ENCODE data around the gene RBM26.
"Not testable (repeated sequence)": the region's sequence is repeated elsewhere in the genome, so short reads cannot be mapped to it uniquely, and the experiment has no call there.

RBM26 gene

DNA sequence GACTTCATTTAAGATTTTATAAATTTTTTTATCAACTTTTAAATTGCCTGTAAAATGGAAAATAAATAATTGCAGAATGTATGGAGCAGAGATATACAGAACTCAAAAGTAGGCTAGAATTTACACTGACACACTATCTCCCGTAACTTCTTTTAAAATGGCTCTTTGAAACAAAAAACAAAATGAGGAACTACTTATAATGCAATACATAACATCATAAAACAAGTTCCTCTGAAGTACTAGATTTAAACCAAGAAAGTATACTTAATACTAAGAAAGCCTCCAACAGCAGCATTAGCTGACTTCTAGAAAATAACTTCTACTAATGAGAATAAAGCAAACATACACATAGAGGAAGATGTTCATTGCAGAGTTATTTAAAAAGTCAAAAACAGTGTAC is 17.0 kb downstream of the RBM26 start:
- intact Hi-C loops (cut with DNase I): no loop called here

DNA sequence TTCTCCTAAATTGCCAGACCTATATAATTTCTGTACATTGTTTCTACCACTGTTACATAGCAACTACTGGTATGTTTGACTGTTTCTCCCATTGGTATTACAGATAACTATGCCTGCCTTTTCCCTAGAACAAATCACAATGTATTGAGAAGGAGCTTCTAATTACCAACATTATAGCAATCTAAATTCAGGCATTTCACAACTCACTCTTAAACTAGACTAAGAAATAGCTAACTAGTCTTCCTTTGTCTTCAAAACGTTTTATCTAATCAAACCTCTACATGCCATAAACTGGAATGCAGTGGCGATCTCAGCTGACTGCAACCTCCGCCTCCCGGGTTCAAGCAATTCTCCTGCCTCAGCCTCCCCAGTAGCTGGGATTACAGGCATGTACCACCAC is 18.2 kb downstream of the RBM26 start:
- intact Hi-C loops (cut with DNase I): no loop called here
- DNase-seq: no peak

More for the DNA sequence above, 17.0 kb downstream of the RBM26 start:
- no peak for DNase-seq

DNA sequence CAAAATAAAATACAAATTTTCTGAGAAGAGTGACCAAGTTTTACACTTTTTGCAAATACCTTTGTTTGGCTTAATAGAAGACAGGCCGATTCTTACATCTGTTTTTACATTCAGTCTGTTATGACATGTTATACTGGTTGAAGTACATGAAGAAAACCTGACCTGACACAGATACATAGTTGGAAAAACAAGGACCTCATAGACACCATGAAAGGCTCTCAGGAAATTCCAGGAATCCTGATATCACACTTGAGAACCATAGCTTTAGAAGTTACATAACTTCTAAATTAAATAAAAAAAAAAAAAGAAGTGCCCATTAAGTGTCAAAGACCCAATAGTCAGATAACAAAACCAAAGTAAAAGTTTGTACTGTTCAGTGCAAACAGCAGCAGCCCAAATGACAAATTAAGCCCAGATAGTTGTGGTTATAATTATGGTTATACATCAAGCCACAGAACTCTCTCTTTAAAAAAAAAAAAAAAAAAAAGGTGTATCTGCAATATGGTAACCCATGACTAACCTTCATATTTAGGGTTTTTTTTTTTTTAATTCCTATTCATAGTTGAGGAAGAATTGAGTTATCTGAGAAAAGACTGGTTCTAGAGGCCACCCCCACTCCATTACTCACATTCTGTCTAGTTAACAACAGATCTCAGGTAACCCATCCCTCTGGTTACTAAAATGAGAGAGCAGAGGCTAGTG is 19.8 kb downstream of the RBM26 start:
- intact Hi-C loops (cut with DNase I): no loop called here
- DNase-seq: no peak

DNA sequence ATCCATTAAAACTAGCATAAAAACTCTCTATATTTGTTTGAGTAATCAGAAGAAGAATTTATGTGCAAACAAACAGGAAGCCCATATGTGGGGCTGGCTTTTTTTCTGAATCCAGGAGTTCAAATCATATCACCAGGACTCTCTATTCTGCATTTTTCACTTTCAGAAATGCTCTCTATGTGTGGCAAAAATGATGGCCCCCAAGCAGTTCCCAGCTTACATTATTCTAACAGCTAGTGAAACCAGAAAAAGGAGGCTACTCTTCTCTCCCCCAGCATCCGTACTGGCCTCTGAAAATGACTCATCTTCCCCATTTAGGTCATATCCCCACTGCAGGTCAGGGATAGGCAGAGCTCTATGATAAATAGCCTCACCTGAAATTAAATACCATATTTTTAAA is 20.4 kb downstream of the RBM26 start:
- intact Hi-C loops (cut with DNase I): no loop called here
- no peak for DNase-seq

DNA sequence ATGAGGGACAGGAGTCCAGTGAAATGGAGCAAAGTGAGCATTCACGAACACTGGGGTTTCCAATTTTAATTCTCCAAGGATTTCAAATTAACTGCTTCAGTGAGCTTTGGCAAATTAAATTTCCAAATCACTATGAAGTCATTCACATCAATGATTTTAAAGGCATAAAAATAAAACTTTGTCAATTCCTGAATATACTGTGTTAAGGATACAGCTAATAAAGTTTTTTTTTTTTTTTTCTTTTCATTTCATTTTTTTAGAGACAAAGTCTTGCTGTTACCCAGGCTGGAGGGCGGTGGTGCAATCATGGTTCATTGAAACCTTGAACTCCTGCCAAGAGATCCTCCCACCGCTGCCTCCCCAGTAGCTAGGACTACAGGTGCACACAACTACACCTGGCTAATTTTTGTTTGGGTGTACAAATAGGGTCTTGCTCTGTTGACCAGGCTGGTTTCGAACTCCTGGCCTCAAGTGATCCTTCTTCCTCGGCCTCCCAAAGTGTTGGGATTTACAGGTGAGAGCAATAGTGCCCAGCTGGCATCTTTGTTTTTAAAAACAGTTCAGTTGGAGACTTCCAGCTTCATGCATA is 21.9 kb downstream of the RBM26 start:
- DNase-seq: no peak

DNA sequence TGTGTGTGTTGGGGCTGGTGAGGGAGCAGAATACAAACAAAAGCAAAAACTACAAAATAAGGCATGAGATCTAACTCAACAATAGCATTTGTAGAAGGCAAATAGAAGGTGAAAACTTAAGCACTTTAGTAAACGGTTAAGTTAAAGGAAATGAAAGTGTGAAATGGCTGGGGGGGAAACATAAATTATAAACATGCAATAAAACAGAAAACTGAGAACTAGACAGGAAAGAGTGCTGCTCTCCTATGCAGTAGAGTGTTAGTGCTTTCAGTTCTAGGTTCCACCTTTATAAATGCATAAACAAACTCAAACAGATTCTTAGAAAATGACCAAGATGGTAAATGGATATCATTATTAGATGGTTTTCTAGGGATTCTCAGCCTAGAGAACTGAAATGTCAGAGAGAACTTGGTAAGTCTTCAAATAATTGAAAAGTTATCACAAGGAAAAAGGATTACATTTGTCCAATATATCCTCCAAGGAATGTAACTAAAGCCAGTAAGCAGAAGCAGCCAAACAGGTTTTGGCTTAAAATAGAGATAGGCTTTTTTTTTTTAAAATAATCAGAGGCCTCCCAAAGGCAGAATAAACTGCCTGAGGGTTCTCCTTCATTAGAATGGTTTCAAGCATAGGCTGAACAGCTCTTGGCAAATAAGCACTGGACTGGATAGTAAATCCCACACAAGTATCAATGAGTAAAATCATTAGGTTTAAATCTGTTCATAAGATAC is 23.3 kb downstream of the RBM26 start:
- no peak for DNase-seq
- intact Hi-C loops (cut with DNase I): no loop called here

More for the DNA sequence above, 21.9 kb downstream of the RBM26 start:
- intact Hi-C loops (cut with DNase I): no loop called here

DNA sequence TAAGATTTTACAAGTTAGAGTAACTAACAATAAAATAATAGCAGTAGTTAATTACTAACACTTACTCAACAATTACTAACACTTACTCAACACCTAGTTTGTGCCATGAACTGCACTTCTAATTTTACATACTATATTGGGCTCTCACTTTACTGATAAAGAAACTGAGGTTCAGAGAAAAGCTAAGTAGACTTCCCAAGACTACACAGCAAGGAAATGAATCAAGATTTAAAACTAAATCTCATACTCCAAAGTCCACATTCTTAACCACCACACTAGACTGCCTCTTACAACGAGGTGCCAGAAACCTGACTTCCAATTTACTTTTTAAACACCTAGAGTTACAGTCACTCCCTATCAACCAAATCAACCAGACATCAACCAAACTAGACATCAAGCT is 25.1 kb downstream of the RBM26 start:
- DNase-seq: no peak
- intact Hi-C loops (cut with DNase I): no loop called here

DNA sequence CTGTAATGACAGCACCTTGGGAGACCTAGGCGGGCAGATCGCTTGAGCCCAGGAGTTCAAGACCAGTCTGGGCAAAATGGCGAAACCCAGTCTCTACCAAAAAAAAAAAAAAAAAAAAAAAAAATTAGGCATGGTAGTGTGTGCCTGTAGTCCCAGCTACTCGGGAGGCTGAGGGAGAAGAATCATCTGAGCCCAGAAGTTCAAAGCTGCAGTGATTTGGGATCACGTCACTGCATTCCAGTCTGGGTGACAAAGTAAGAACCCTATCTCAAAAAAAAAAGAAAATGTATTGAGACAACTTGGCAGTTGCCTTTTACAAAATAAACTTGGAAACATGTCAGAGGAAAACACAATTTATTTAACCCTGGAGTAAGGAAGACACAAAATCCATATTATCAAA is 26.8 kb downstream of the RBM26 start:
- intact Hi-C loops (cut with DNase I): no loop called here
- no peak for DNase-seq

DNA sequence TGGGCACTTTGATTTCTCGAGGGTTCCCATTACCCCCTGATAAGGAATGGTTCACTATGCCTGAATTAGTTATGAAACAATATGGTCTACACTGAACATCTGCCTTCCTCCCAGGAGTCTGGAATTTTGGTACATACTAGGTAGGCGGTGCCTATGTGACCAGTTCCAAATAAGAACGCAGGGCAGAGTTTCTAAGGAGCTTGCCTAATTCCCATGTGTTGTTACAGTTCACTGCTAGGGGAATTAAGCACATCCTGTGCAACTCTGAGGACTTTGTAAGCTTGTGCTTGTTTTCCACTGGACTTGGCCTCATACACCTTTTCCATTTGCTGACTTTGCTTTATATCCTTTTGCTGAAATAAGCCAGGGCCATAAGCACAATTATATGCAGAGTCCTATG is 29.2 kb downstream of the RBM26 start:
- no peak for DNase-seq
- intact Hi-C loops (cut with DNase I): no loop called here

DNA sequence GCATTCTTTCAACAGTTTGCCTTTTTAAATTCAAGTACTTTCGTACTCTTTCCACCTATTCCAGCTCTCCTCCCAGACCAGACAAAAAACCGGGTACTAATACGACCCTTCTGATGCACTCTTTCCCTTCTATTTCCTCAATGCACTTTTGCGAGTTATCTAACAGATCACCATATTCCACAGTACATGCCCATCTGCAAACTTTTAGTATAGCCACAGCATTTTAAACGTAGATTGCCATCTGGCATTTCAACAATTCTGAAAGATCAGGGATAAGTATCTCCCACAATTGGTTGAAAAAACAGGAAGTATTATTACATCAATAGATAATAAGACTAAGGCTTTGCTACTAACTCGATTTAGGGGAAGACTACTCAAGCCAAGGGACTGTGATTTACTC is 31.5 kb downstream of the RBM26 start:
- no peak for DNase-seq
- intact Hi-C loops (cut with DNase I): no loop called here

DNA sequence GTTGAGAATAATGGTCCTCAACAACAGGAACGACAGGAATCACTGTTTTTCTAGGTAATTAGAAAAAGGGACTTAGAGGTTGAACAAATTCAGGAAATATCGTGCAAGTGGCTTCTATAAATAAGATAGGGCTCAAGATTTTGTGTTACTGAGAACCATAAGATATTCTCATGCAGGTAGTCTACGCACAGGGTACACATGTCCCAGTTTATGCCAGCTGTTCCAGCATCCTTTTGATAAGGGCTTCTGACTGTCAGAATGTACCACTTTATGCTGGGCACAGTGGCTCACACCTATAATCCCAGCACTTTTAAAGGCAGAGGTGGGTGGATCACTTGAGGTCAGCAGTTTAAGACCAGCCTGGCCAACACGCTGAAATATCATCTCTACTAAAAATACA is 32.1 kb downstream of the RBM26 start:
- no peak for DNase-seq
- intact Hi-C loops (cut with DNase I): no loop called here

DNA sequence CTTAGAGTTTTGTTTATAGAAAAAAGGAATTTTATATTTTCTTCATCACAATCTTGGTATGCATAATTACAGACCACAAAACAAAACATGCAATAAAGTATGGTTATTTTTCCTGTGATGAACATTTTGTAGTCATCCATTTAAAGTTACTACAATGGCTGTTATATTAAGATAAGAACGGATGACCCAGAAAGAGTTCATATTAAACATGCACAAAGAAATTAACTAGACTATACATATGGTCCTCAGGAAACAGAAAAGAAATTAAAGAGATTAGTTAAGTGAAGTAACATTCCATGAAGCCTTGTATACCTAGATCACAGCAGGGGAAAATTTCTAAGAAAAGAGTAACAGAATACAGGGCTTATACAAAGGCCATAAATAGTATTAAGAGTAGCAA is 36.8 kb downstream of the RBM26 start:
- no peak for DNase-seq
- intact Hi-C loops (cut with DNase I): no loop called here

DNA sequence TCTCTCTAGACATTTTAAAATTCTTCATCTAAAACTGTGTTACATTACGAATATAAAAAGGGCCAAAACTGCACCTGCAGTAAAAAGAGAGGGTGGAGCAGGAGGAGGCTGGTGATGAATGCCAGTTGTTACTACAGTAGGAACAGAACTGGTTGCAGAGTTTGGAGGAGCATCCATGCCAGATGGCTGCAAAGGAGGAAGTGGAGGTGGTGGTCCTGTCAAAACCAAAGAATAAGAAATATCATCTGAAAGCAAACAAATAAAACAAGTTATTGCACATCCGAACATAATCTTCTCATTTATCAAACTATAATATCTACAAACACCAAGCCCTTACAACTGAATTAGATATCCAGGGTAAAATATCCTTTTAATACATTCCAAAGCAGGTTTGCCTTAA is 40.1 kb downstream of the RBM26 start:
- peak in 1 of 10 donors; percentile 55 for DNase-seq
- intact Hi-C loops (cut with DNase I): no loop called here

DNA sequence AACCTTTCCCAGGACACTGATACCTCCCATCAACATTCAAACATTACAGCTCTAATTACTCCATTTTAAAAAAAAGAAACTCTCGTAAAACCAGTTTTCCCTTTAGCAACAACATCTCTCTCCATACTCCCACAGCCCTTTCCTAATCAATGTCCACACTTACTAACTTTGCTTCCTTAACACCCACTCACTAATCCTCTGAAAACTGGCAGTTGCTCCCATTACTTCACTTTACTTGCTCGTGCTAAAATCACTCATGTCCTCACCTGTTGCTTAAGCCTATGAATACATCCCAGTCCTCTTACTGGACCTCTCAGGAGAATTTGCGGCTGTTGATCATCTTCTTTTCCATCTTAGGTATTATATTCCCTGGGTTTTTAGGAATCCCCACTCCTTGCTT is 44.8 kb downstream of the RBM26 start:
- no peak for DNase-seq
- intact Hi-C loops (cut with DNase I): no loop called here

DNA sequence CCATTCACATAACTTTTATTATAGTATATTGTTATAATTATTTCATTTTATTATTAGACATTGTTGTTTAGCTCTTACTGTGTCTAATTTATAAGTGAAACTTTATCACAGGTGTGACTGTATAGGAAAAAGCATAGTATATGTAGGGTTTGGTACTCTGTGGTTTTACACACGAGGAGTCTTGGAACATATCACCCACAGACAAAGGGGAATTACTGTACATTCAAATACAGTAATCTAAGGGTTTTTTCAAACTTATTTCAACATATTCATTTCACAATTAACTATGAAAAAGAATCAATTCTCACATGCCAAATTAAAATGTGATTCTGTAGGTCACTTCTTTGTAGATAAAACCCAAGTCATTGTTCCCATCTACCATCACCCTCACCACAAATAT is 46.0 kb downstream of the RBM26 start:
- intact Hi-C loops (cut with DNase I): no loop called here
- DNase-seq: no peak

DNA sequence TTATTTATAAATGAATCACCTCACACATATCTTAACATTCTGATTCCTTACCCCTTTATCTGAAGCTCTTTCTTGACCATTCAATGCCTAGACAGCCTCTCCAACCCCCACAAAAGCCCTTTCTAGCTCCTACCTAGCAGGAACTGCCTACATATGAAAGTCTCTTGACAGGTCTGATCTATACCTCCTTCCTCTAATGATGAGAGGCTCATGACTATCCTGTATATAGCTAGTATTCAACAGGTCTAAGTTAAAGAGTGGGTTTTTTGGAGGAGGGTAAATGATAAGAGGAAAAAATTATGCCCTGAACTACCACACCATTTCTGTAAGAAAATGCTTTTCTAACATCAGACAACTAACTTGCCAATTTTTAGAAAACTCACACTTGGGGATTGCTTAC is 47.0 kb downstream of the RBM26 start:
- intact Hi-C loops (cut with DNase I): no loop called here

DNA sequence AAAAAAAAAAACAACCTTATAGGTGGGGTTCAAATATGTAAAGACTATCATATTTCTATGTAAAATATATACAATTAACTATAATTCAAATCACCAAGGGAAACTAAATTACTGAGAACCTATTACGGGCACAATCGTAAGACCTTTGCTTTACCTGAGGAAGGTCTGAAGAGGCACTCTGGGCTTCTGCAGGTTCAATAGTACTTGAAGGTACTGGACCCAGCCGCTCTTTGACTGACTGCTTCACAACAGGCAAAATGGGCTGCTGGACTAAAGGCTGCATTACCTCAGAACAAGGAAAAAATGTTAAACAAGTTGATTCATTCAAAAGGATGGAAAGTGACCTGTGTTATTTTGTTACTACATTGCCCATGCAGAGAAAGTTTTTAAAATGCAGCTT is 51.8 kb downstream of the RBM26 start:
- intact Hi-C loops (cut with DNase I): no loop called here
- DNase-seq: no peak

More for the DNA sequence above, 47.0 kb downstream of the RBM26 start:
- no peak for DNase-seq

DNA sequence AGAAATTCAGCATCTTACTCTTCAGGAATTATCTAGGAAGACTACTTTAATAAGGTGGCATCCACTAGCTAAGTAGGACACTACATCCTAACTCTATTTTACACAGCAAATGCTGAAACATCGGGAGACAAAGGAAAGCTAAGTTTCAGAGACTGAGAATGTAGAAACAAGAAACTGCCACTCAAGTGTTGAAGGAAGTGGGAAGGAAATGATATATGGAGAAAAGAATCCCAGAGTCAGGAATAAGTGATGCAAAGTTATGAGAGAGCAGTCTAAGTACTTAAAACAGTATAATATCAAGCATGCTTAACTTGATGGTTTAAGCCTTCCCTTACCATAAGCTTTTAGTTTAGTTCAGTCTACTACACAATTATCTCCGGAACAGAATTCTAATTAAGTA is 52.4 kb downstream of the RBM26 start:
- intact Hi-C loops (cut with DNase I): no loop called here

DNA sequence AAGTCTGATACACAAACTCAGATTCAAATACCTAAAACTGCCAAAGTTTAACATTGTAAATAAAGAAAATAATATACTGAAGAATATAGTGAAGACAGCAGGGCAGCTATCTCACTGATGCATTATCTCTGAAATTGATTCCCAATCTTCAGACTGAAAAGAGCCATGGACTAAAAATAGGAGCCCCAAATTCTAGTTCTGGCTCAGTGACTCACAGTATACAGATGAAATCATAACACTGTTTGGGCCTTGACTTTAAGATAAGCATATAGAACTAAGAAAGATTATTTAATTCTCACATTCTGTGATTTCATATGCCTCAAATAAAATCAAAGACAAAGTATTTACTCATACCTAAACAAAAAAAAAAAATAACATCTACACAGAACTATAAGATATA is 53.9 kb downstream of the RBM26 start:
- DNase-seq: no peak
- intact Hi-C loops (cut with DNase I): no loop called here

More for the DNA sequence above, 52.4 kb downstream of the RBM26 start:
- DNase-seq: no peak

DNA sequence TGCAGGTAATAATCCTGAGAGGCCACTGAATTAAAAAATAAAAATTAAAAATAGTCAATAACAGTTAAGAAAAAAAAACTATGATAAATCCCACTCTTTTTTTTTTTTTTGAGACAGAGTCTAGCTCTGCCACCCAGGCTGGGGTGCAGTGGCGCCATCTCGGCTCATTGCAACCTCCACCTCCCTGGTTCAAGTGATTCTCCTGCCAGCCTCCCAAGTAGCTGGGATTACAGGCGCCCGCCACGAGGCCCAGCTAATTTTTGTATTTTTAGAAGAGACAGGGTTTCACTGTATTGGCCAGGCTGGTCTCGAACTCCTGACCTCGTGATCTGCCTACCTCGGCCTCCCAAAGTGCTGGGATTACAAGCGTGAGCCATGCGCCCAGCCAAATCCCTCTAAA is 56.4 kb downstream of the RBM26 start:
- intact Hi-C loops (cut with DNase I): not testable (repeated sequence)
- peak in 1 of 10 donors; percentile 63 for DNase-seq

DNA sequence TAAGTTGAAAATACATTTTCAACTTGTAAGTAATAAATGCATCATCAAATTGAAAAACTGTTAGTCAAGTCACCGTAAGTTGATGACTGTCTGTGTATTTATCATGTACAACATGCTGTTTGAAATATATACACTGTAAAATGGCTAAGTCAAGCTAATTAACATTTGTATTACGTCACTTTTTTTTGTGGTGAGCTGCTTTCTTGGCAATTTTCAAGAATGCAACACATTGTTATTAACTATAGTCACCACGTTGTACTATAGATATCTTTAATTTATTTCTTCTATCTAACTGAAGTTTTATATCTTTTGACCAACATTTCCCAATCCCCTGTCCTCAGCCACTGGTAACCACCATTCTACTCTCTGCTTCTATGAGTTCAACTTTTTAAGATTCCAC is 57.0 kb downstream of the RBM26 start:
- intact Hi-C loops (cut with DNase I): no loop called here
- DNase-seq: no peak
